K562 (cell line): ENCODE results near the gene RANBP6. TPM values are rescaled to one million over a fixed set of nuclear protein-coding genes. Genes with fewer than 3 reads are reported as not detected.

Experiments
- BRD4 ChIP-seq: fragments of 200-600 bp; sonication (generic); IDR thresholded peaks from 2 replicates; pipeline ENCODE4 v1.6.1; 2017; ENCODE audit warnings: inconsistent platforms
- CTBP1 ChIP-seq: fragments of 450-650 bp; IDR thresholded peaks from 2 replicates; pipeline ENCODE4 v1.6.1; 2016; ENCODE audit warnings: borderline replicate concordance
- DPF2 ChIP-seq: fragments of 450-650 bp; IDR thresholded peaks from 2 replicates; pipeline ENCODE4 v1.6.1; 2016
- LCOR ChIP-seq: sonication (generic); formaldehyde crosslinking; IDR thresholded peaks from 2 replicates; pipeline ENCODE4 v1.8.0; 2022; ENCODE audit warnings: mild to moderate bottlenecking, missing genetic modification reagents
- MAX ChIP-seq: sonication (generic); formaldehyde crosslinking; IDR thresholded peaks from 2 replicates; pipeline ENCODE4 v1.9.0; 2022; ENCODE audit warnings: mild to moderate bottlenecking, missing genetic modification reagents
- NCOA2 ChIP-seq, 2 experiments: fragments of 450-650 bp; IDR thresholded peaks; 2 replicates each; pipeline ENCODE4 v1.6.1; 2018; ENCODE audit warnings: mild to moderate bottlenecking in 2 of 2, moderate library complexity in 1 of 2; ENCODE audit not compliant: partially characterized antibody in 2 of 2
- PHF8 ChIP-seq: fragments of 200-600 bp; sonication (generic); IDR thresholded peaks from 2 replicates; pipeline ENCODE4 v1.6.1; 2012; ENCODE audit warnings: mixed run types, mild to moderate bottlenecking, inconsistent platforms, low read length, moderate library complexity, borderline replicate concordance
- RBFOX2 ChIP-seq: fragments of 200-400 bp; formaldehyde crosslinking; IDR thresholded peaks from 2 replicates; pipeline ENCODE4 v1.6.1; 2017; ENCODE audit warnings: low read depth, mild to moderate bottlenecking, low read length, moderate library complexity
- SIN3A ChIP-seq, 2 experiments: fragments of 150-350 bp in 1 of 2; IDR thresholded peaks; 2 replicates each; pipeline ENCODE4 v1.6.1; 2011 to 2016; ENCODE audit warnings: borderline replicate concordance in 2 of 2, low read depth in 2 of 2, low read length in 2 of 2, mild to moderate bottlenecking in 2 of 2, moderate library complexity in 2 of 2; ENCODE audit not compliant: control insufficient read depth in 1 of 2
- SMARCB1 ChIP-seq: IDR thresholded peaks from 2 replicates; pipeline ENCODE4 v1.6.1; 2011; ENCODE audit warnings: improper control_type of control experiment, low read depth; ENCODE audit not compliant: insufficient read length
- ZBTB7A ChIP-seq: IDR thresholded peaks from 2 replicates; pipeline ENCODE4 v1.6.1; 2011; ENCODE audit warnings: low read depth, mild to moderate bottlenecking, low read length, moderate library complexity, borderline replicate concordance; ENCODE audit not compliant: control insufficient read depth
- ZBTB9 ChIP-seq: fragments of 450-650 bp; formaldehyde crosslinking; IDR thresholded peaks from 2 replicates; pipeline ENCODE4 v1.4.0; 2020; ENCODE audit warnings: mild to moderate bottlenecking, moderate library complexity
- ZFPM2 ChIP-seq: fragments of 250-450 bp; sonication (Bioruptor Pico); IDR thresholded peaks from 2 replicates; pipeline ENCODE4 v1.5.1; 2022; ENCODE audit warnings: mild to moderate bottlenecking
- ZHX1 ChIP-seq: fragments of 150-350 bp; conservative IDR thresholded peaks from 2 replicates; pipeline ENCODE4 v1.6.1; 2014; ENCODE audit warnings: low read length
- ZNF232 ChIP-seq: sonication (generic); formaldehyde crosslinking; IDR thresholded peaks from 2 replicates; pipeline ENCODE4 v1.8.0; 2022; ENCODE audit warnings: mild to moderate bottlenecking, missing genetic modification reagents
- ZNF324 ChIP-seq: fragments of 250-450 bp; sonication (Bioruptor Pico); IDR thresholded peaks from 2 replicates; pipeline ENCODE4 v1.4.0; 2020; ENCODE audit warnings: mild to moderate bottlenecking
- polyA plus RNA-seq, 8 experiments: library from polyadenylated mRNA; depleted of rRNA in 4 of 8; stranded (reverse) in 5 of 8; unstranded in 3 of 8; fragments of >200 nt; fragmentation: Nextera tagmentation in 2 of 8; fragmentation: Illumina TruSeq in 1 of 8; extraction: Ambion mirVana in 2 of 8; extraction: Trizol in 1 of 8; gene quantifications; 2 replicates each; pipeline versions ENCODE4 v1.2.1 to v1.2.3, GENCODE V29; 2011 to 2014; ENCODE audit warnings: inconsistent platforms in 1 of 8, missing spikeins in 1 of 8
- total RNA-seq, 7 experiments: library from RNA; depleted of rRNA in 6 of 7; stranded (reverse); fragments of >200 nt in 6 of 7; fragmentation: Illumina TruSeq in 2 of 7; extraction: Trizol in 2 of 7; gene quantifications; 2 replicates each; pipeline versions ENCODE4 v1.2.1 to v1.2.3, GENCODE V29; 2011 to 2021; ENCODE audit warnings: low replicate concordance in 1 of 7

Gene RANBP6
- total and polyA plus RNA-seq, 9 of the 15 experiments (the other 6 are each of a cell fraction or from before 2014, with no cell fraction given) = 10.4 to 19.9 (median 11.5) TPM

GRCh38 chr9:6007770-6008168 is 7.7 kb downstream of the RANBP6 start (continued):
- 0 out of 2 replicates have a peak, but pooled peaks have one; percentile 20 for TF ChIP-seq ZBTB9
- no peak for TF ChIP-seq ZFPM2 (CRISPR knock-in tag)
- TF ChIP-seq LCOR = no peak
- TF ChIP-seq ZNF232 (CRISPR knock-in tag) = no peak
- peak; percentile 32; the same call in 1 of the 2 replicates for TF ChIP-seq PHF8
- no peak for TF ChIP-seq MAX (CRISPR knock-in tag)
- no peak for TF ChIP-seq SMARCB1
- peak; percentile 80; the same call in 1 of the 2 replicates for TF ChIP-seq ZBTB7A
- no peak for TF ChIP-seq ZNF324 (CRISPR knock-in tag)
- peak in 1 of 2 experiments; percentile 7; a peak in 1 of 4 replicates for TF ChIP-seq SIN3A (IDR thresholded peaks at IDR 0.05; ENCODE audit: borderline replicate concordance in 2 of 2, control insufficient read depth in 1 of 2, low read depth in 2 of 2, low read length in 2 of 2)
- TF ChIP-seq BRD4 = 0 out of 2 replicates have a peak, but pooled peaks have one; percentile 14
- no peak for TF ChIP-seq ZHX1
- 0 out of 2 replicates have a peak, but pooled peaks have one; percentile 4 for TF ChIP-seq CTBP1
- TF ChIP-seq NCOA2 (IDR thresholded peaks at IDR 0.05; ENCODE audit: partially characterized antibody in 2 of 2) = no peak
- TF ChIP-seq DPF2 = no peak
- TF ChIP-seq RBFOX2 = peak; percentile 57
